HG02642 (cell line): ENCODE measurements around the gene NAAA.

ENCODE experiments used
- ATAC-seq: cut with Tn5 transposase; IDR thresholded peaks from one replicate; pipeline ENCODE4 v1.9.1; 2021; ENCODE audit warnings: mild to moderate bottlenecking; ENCODE audit not compliant: unreplicated experiment, poor library complexity

Gene NAAA

GRCh38 chr4:75867130-75867529 lies 73.7 kb downstream of the NAAA start:
- ATAC-seq: no peak
